Thyroid gland (tissue), 4 donors: ENCODE measurements around the gene NR4A1.

Experiments used
- POLR2A ChIP-seq, 2 donors: fragments of 450-650 bp; IDR thresholded peaks; one replicate each; pipeline ENCODE4 v1.6.1; 2017; ENCODE audit warnings: antibody characterized with exemption in 2 of 2, mild to moderate bottlenecking in 2 of 2, moderate library complexity in 1 of 2
- TF ChIP-seq, protein P1 (sequence below), 6 experiments: fragments of 200-600 bp in 3 of 6; fragments of 450-650 bp in 3 of 6; sonication (generic) in 3 of 6; IDR thresholded peaks; one replicate each; pipeline ENCODE4 v1.5.1; 2016 to 2019; ENCODE audit warnings: antibody characterized with exemption in 6 of 6, mild to moderate bottlenecking in 2 of 6, inconsistent platforms in 1 of 6, moderate library complexity in 1 of 6

GRCh38 chr12:52054231-52054832 lies 3.1 kb downstream of the NR4A1 start:
- TF ChIP-seq, protein P1, sequence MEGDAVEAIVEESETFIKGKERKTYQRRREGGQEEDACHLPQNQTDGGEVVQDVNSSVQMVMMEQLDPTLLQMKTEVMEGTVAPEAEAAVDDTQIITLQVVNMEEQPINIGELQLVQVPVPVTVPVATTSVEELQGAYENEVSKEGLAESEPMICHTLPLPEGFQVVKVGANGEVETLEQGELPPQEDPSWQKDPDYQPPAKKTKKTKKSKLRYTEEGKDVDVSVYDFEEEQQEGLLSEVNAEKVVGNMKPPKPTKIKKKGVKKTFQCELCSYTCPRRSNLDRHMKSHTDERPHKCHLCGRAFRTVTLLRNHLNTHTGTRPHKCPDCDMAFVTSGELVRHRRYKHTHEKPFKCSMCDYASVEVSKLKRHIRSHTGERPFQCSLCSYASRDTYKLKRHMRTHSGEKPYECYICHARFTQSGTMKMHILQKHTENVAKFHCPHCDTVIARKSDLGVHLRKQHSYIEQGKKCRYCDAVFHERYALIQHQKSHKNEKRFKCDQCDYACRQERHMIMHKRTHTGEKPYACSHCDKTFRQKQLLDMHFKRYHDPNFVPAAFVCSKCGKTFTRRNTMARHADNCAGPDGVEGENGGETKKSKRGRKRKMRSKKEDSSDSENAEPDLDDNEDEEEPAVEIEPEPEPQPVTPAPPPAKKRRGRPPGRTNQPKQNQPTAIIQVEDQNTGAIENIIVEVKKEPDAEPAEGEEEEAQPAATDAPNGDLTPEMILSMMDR (IDR thresholded peaks at IDR 0.05): no peak
- TF ChIP-seq POLR2A (IDR thresholded peaks at IDR 0.05): no peak
